KMS-11 (cell line): Measurements from ENCODE around the gene MRRF.

Experiments used
- H2AFZ ChIP-seq: fragments of 200-600 bp; sonication (generic); 2 replicates; pipeline ENCODE4 v1.6.1; 2016; ENCODE audit warnings: antibody characterized with exemption, mixed run types, low read depth
- H3K27ac ChIP-seq: fragments of 200-600 bp; sonication (generic); 2 replicates; pipeline ENCODE4 v1.6.1; 2016; ENCODE audit warnings: mild to moderate bottlenecking, mixed run types
- H3K27me3 ChIP-seq: fragments of 200-600 bp; sonication (generic); 2 replicates; pipeline ENCODE4 v1.6.1; 2017; ENCODE audit warnings: mild to moderate bottlenecking, low read depth, mixed run types, moderate library complexity; ENCODE audit not compliant: insufficient read depth
- H3K36me3 ChIP-seq: fragments of 200-600 bp; sonication (generic); 2 replicates; pipeline ENCODE4 v1.6.1; 2017; ENCODE audit warnings: mild to moderate bottlenecking, mixed run types; ENCODE audit not compliant: insufficient read depth
- H3K4me1 ChIP-seq: fragments of 200-600 bp; sonication (generic); 2 replicates; pipeline ENCODE4 v1.6.1; 2016; ENCODE audit warnings: mild to moderate bottlenecking, low read depth, mixed run types; ENCODE audit not compliant: poor library complexity, severe bottlenecking
- H3K4me2 ChIP-seq: fragments of 200-600 bp; sonication (generic); 2 replicates; pipeline ENCODE4 v1.7.0; 2016; ENCODE audit warnings: mild to moderate bottlenecking, mixed run types
- H3K4me3 ChIP-seq: fragments of 200-600 bp; sonication (generic); IDR thresholded peaks from 2 replicates; pipeline ENCODE4 v1.6.1; 2017; ENCODE audit warnings: low read depth, low read length, mixed read lengths; ENCODE audit not compliant: insufficient read depth
- H3K79me2 ChIP-seq: fragments of 200-600 bp; sonication (generic); 2 replicates; pipeline ENCODE4 v1.6.1; 2016; ENCODE audit warnings: low read depth, mixed run types; ENCODE audit not compliant: insufficient read depth
- H3K9ac ChIP-seq: fragments of 200-600 bp; sonication (generic); 2 replicates; pipeline ENCODE4 v1.6.1; 2016; ENCODE audit warnings: mild to moderate bottlenecking, mixed run types
- H4K20me1 ChIP-seq: fragments of 200-600 bp; sonication (generic); 2 replicates; pipeline ENCODE4 v1.6.1; 2016; ENCODE audit warnings: mild to moderate bottlenecking, mixed run types; ENCODE audit not compliant: insufficient read depth
- TF ChIP-seq, protein P1 (sequence below): fragments of 200-600 bp; sonication (generic); conservative IDR thresholded peaks from 2 replicates; pipeline ENCODE4 v1.6.1; 2017; ENCODE audit warnings: low read depth, mild to moderate bottlenecking, antibody characterized with exemption, low read length, moderate library complexity, mixed read lengths

MRRF gene, protein sequence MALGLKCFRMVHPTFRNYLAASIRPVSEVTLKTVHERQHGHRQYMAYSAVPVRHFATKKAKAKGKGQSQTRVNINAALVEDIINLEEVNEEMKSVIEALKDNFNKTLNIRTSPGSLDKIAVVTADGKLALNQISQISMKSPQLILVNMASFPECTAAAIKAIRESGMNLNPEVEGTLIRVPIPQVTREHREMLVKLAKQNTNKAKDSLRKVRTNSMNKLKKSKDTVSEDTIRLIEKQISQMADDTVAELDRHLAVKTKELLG

DNA sequence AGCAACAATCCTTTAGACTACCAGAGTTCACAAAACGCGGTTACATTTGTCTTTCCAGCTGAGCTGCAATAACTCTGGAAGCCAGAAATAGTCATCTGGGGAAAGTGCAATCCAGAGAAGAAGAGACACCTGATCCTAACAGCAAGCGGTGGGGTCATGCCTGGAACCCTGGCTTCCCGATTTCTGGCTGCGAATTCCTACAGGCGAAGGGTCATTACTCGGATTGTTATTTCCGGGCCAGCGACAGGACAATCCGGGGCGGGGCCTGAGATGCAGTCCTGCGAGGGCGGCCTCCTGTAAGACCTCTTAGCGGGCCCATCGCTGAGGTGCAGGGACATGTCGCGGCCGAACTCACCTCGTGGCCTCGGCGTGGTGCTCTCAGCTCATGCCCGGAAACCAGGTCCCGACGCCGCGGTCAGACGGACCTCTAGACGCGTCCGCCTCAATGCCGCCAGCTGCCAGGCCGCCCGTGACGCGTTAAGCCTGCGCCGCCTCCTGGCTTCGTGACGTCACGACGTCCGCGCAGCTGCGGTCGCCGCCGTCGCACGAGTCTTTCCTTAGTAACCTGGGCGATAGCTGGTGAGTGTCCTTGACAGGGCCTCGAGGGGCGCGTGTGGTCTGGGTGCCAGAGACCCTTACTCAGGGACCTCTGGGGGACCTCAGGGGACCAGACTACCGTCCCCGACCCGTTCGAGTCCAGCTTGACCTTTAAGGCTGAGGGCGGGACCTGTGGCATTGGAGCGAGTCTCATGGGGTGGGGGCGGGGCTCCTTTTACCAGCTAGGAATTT lies at the start of gene MRRF, which contains the start of gene RBM18:
Gene MRRF (plus strand): TSS at position 523 of the 789 bp plus-strand sequence. CDS start 6,010 bp downstream, outside the sequence.
Gene RBM18 (minus strand): TSS at position 481 of the 789 bp plus-strand sequence. CDS start 3,348 bp downstream, outside the sequence.
- Histone ChIP-seq H3K36me3 (peaks cover 4% of the 10 kb centered on the region; the same call in 1 of the 2 replicates), H3K9ac (peak within 1 kb of the TSS; percentile 98), H3K27ac (peak within 1 kb of the TSS; percentile 88), H3K27me3 (no peaks in the 10 kb centered on the region), H3K79me2 (peaks cover 40% of the 10 kb centered on the region), H4K20me1 (no peaks in the 10 kb centered on the region), H3K4me1 (peaks cover 31% of the 10 kb centered on the region), H2AFZ (peak within 1 kb of the TSS; percentile 80), H3K4me3 (no peak within 1 kb of the TSS), H3K4me2 (peak within 1 kb of the TSS; percentile 90)
- TF ChIP-seq, protein P1, sequence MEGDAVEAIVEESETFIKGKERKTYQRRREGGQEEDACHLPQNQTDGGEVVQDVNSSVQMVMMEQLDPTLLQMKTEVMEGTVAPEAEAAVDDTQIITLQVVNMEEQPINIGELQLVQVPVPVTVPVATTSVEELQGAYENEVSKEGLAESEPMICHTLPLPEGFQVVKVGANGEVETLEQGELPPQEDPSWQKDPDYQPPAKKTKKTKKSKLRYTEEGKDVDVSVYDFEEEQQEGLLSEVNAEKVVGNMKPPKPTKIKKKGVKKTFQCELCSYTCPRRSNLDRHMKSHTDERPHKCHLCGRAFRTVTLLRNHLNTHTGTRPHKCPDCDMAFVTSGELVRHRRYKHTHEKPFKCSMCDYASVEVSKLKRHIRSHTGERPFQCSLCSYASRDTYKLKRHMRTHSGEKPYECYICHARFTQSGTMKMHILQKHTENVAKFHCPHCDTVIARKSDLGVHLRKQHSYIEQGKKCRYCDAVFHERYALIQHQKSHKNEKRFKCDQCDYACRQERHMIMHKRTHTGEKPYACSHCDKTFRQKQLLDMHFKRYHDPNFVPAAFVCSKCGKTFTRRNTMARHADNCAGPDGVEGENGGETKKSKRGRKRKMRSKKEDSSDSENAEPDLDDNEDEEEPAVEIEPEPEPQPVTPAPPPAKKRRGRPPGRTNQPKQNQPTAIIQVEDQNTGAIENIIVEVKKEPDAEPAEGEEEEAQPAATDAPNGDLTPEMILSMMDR: no peak

DNA sequence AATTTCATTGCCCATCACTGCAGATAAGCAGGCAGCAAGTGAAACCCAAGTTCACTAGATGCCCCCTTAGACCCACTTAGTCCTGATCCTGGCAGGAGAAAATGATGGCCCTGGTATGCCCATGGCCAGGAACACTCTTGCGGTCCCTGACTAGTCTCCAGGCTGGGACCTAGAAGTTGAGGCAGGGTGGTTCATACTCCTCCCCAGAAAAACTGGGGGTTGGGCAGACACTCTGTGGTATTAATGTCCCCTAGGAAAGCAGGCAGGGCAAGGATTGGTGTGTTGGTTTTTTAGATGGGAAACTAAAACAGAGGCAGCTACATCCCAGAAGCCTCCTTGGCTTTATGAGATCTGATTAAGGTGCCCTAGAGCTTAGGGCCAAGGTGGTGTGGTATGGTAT lies 49.0 kb upstream of the MRRF start:
- Histone ChIP-seq H2AFZ (no peak overlapping the region), H3K27ac (no peak overlapping the region), H3K9ac (no peak overlapping the region), H3K4me2 (no peak overlapping the region), H4K20me1 (no peaks in the 10 kb centered on the region), H3K79me2 (no peaks in the 10 kb centered on the region), H3K4me3 (no peak overlapping the region), H3K36me3 (no peaks in the 10 kb centered on the region), H3K27me3 (no peaks in the 10 kb centered on the region), H3K4me1 (no peaks in the 10 kb centered on the region)
- TF ChIP-seq, protein P1: no peak

DNA sequence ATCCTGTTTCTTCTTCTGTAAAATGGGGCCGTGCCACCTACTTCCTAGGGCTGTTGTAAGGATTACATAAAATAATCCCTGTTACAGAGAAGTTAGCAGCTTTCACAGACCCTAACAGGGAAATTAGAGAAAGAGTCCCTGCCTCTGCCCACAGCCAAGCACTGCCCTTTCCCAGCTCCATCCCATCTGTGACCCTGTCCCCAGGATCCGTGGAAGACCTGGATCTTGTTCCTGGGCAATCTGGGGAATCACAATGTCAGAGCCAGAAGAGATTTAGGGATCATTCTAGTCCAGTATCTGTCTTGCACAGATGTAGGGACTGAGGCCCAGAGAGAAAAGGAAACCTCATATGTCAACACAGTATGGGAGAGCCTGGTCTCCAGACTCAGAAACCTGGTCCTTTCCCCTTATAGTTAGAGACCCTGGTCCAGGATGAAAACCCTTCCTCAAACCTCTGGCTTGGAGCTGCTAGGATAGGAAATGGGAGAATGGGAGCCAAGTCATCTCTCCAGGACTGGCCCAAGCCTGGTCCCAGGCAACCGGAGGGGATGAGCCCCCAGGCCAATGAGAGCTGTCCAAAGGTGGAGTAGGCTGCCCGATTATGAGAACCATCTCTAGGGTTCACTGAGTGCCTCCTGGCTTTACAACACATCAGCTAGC lies 48.4 kb upstream of the MRRF start:
- Histone ChIP-seq H2AFZ (no peak overlapping the region), H3K36me3 (no peaks in the 10 kb centered on the region), H3K4me1 (no peaks in the 10 kb centered on the region), H4K20me1 (no peaks in the 10 kb centered on the region), H3K27ac (no peak overlapping the region), H3K27me3 (no peaks in the 10 kb centered on the region), H3K4me3 (no peak overlapping the region), H3K4me2 (no peak overlapping the region), H3K79me2 (no peaks in the 10 kb centered on the region), H3K9ac (no peak overlapping the region)
- TF ChIP-seq, protein P1: no peak

DNA sequence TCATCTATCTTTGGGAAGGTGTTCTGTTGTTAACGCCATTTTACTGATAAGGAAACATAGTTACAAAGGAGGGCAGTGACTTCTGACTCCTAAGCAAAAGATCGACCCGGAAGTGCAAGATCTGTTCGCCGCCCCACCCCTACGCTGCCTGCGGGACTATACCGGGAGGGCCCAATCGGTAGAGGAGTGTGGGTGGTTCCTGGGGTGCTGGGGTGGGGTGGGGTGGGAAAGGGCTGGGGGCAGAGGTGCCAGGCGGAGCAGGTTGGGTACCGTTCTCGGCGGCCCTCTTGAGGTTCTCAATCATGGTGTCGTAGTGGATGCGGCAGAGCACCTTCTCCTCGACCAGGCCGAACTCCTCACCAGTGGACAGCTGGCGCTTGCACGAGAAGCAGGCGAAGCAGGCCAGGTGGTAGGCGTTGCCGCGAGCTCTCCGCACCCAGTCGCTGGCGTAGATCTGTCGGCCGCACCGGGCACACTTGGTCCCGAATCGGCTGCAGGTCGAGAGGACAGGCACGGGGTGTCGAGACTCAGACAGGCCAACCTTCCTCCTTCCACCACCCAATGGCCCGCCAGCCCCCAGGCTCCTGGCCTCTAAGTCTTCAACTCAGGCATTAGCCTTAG lies 47.8 kb upstream of the MRRF start:
- no peaks in the 10 kb centered on the region for H3K79me2 ChIP-seq
- no peaks in the 10 kb centered on the region for H3K4me1 ChIP-seq
- no peak overlapping the region for H3K4me3 ChIP-seq
- H3K27ac ChIP-seq: no peak overlapping the region
- H3K27me3 ChIP-seq: no peaks in the 10 kb centered on the region
- H3K9ac ChIP-seq: no peak overlapping the region
- H4K20me1 ChIP-seq: no peaks in the 10 kb centered on the region
- no peak overlapping the region for H2AFZ ChIP-seq
- no peak overlapping the region for H3K4me2 ChIP-seq
- TF ChIP-seq, protein P1: no peak
- no peaks in the 10 kb centered on the region for H3K36me3 ChIP-seq
